ENCODE data around the gene STK4. TPM values are rescaled to one million over a fixed set of nuclear protein-coding genes. Genes with fewer than 3 reads are reported as not detected.

STK4 gene
- total and polyA plus RNA-seq, 2 of the 4 experiments (the other 2 are of a cell fraction): 10.2 to 22.2 TPM

DNA sequence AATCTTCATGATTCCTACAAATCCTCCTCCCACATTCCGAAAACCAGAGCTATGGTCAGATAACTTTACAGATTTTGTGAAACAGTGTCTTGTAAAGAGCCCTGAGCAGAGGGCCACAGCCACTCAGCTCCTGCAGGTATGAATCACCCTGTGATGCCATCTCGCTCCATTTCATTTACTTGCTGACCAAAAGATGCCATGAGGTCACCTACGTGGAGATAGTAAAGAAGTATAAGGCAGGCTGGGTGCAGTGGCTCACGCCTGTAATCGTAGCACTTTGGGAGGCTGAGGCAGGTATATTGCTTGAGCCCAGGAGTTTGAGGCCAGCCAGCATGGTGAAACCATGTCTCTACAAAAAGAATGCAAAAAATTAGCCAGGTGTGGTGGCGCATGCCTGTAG is 30.9 kb downstream of the STK4 start:
- Histone ChIP-seq H2BK120ac (ENCODE audit: low read depth, low read length) (no peak overlapping the region), H2AK5ac (ENCODE audit: low read depth, low read length) (no peak overlapping the region), H3K4me1 (ENCODE audit: control insufficient read depth, insufficient read depth, low read length) (peaks cover 3% of the 10 kb centered on the region; the same call in 1 of the 2 replicates), H3K23ac (ENCODE audit: low read depth, low read length) (no peak overlapping the region), H3K9ac (ENCODE audit: low read depth, low read length) (no peak overlapping the region), H3K27me3 (ENCODE audit: control insufficient read depth, insufficient read depth, low read length) (no peaks in the 10 kb centered on the region), H4K20me1 (ENCODE audit: insufficient read depth, low read length) (no peaks in the 10 kb centered on the region), H2BK15ac (ENCODE audit: low read depth, low read length) (no peak overlapping the region), H3K4me2 (ENCODE audit: low read depth, low read length) (no peak overlapping the region), H2BK5ac (ENCODE audit: low read depth, low read length, poor library complexity, severe bottlenecking) (no peak overlapping the region), H2AK9ac (replicated peaks; ENCODE audit: low read depth, low read length, poor library complexity) (no peak overlapping the region), H3K56ac (ENCODE audit: extremely low read depth, insufficient read depth, low read length) (no peak overlapping the region), H3K79me1 (ENCODE audit: low read depth in 1 of 2, low read length in 2 of 2) (peaks cover 9 to 18% of the 10 kb centered on the region in 2 experiments; a peak in 3 of 4 replicates), H3K9me1 (ENCODE audit: insufficient read depth, low read length) (0 out of 2 replicates have a peak, but pooled peaks cover 3% of the 10 kb centered on the region), H4K5ac (ENCODE audit: low read depth, low read length) (no peak overlapping the region), H3K4ac (ENCODE audit: low read depth, low read length) (no peak overlapping the region), H4K91ac (ENCODE audit: insufficient read depth, low read depth, low read length) (no peak overlapping the region), H3K9me3 (ENCODE audit: control insufficient read depth, insufficient read depth, low read length) (no peaks in the 10 kb centered on the region), H2BK20ac (ENCODE audit: low read depth, low read length) (no peak overlapping the region), H3K4me3 (ENCODE audit: insufficient read depth, low read depth, low read length) (no peak overlapping the region), H4K8ac (ENCODE audit: low read depth in 2 of 2, low read length in 2 of 2) (no peak overlapping the region), H2AFZ (replicated peaks; ENCODE audit: low read length, poor library complexity) (no peak overlapping the region), H3K18ac (ENCODE audit: low read depth, low read length) (no peak overlapping the region), H3K14ac (replicated peaks; ENCODE audit: low read depth, low read length) (no peak overlapping the region), H3K27ac (ENCODE audit: insufficient read depth, low read length) (no peak overlapping the region), H3K36me3 (ENCODE audit: control insufficient read depth, insufficient read depth, low read length) (peaks cover 26% of the 10 kb centered on the region)
- intact Hi-C loops (cut with micrococcal nuclease): no loop called here
- POLR2A ChIA-PET (ENCODE audit: unreplicated experiment): no interaction called here
- TF ChIP-seq RFX5 (IDR thresholded peaks at IDR 0.05; ENCODE audit: low read depth, low read length) (no peak), CEBPB (IDR thresholded peaks at IDR 0.05; ENCODE audit: low read depth, low read length) (no peak), FOS (IDR thresholded peaks at IDR 0.05; ENCODE audit: low read depth, low read length) (no peak), USF2 (IDR thresholded peaks at IDR 0.05; ENCODE audit: low read depth, low read length) (no peak), SMC3 (IDR thresholded peaks at IDR 0.05; ENCODE audit: low read depth, low read length) (no peak), MAZ (IDR thresholded peaks at IDR 0.05; ENCODE audit: borderline replicate concordance, low read depth, low read length) (no peak), BHLHE40 (IDR thresholded peaks at IDR 0.05; ENCODE audit: low read depth, low read length) (no peak), MAFK (IDR thresholded peaks at IDR 0.05; ENCODE audit: low read depth, low read length) (no peak), MXI1 (IDR thresholded peaks at IDR 0.05; ENCODE audit: borderline replicate concordance, low read depth, low read length) (no peak), RAD21 (IDR thresholded peaks at IDR 0.05; ENCODE audit: low read length) (no peak), CHD1 (IDR thresholded peaks at IDR 0.05; ENCODE audit: low read depth, low read length) (no peak), RCOR1 (IDR thresholded peaks at IDR 0.05; ENCODE audit: insufficient replicate concordance, low read length) (no peak), NFE2L2 (IDR thresholded peaks at IDR 0.05; ENCODE audit: low read depth, low read length) (no peak)
- TF ChIP-seq, protein P1, sequence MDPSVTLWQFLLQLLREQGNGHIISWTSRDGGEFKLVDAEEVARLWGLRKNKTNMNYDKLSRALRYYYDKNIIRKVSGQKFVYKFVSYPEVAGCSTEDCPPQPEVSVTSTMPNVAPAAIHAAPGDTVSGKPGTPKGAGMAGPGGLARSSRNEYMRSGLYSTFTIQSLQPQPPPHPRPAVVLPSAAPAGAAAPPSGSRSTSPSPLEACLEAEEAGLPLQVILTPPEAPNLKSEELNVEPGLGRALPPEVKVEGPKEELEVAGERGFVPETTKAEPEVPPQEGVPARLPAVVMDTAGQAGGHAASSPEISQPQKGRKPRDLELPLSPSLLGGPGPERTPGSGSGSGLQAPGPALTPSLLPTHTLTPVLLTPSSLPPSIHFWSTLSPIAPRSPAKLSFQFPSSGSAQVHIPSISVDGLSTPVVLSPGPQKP (IDR thresholded peaks at IDR 0.05; ENCODE audit: borderline replicate concordance, low read depth, low read length): no peak
- TF ChIP-seq, protein P2, sequence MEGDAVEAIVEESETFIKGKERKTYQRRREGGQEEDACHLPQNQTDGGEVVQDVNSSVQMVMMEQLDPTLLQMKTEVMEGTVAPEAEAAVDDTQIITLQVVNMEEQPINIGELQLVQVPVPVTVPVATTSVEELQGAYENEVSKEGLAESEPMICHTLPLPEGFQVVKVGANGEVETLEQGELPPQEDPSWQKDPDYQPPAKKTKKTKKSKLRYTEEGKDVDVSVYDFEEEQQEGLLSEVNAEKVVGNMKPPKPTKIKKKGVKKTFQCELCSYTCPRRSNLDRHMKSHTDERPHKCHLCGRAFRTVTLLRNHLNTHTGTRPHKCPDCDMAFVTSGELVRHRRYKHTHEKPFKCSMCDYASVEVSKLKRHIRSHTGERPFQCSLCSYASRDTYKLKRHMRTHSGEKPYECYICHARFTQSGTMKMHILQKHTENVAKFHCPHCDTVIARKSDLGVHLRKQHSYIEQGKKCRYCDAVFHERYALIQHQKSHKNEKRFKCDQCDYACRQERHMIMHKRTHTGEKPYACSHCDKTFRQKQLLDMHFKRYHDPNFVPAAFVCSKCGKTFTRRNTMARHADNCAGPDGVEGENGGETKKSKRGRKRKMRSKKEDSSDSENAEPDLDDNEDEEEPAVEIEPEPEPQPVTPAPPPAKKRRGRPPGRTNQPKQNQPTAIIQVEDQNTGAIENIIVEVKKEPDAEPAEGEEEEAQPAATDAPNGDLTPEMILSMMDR (conservative IDR thresholded peaks at IDR 0.05; ENCODE audit: low read depth, low read length): no peak
- in situ Hi-C loops (cut with MboI; ENCODE audit: low sequenced_read_pairs): no loop called here
- CTCF ChIA-PET: interaction anchor here (1.0 kb wide), 1 partner anchor 10 kb away, joined by 3 read pairs; no protein-coding TSS in a partner anchor
- DNase-seq (no peak), ATAC-seq (ENCODE audit: low read depth) (no peak)
- BruUV-seq (replicated peaks): no TSS peak
- 91% methylated on average over 5 of the region's 6 CpGs; no CpG with 5 or more reads in 1 of the 2 experiments for WGBS, 2 experiments (ENCODE audit: extremely low coverage in 2 of 2, insufficient read length in 1 of 2)
- dilution Hi-C loops (cut with HindIII; ENCODE audit: low sequenced_read_pairs, unreplicated experiment): no loop called here
